HepG2 (cell line): ENCODE results near the gene SNED1. TPM values are rescaled to one million over a fixed set of nuclear protein-coding genes. Genes with fewer than 3 reads are reported as not detected.

Source experiments
- DR1 ChIP-seq: sonication (generic); formaldehyde crosslinking; IDR thresholded peaks from 2 replicates; pipeline ENCODE4 v1.8.0; 2021; ENCODE audit warnings: mild to moderate bottlenecking, missing genetic modification reagents, inconsistent platforms
- GTF3A ChIP-seq: sonication (generic); formaldehyde crosslinking; conservative IDR thresholded peaks from 2 replicates; pipeline ENCODE4 v1.4.0; 2020; ENCODE audit warnings: mild to moderate bottlenecking, missing genetic modification reagents
- PHF5A ChIP-seq: IDR thresholded peaks from one replicate; pipeline ENCODE4 v1.6.1; 2018; ENCODE audit warnings: low read depth, missing genetic modification reagents; ENCODE audit not compliant: unreplicated experiment
- RBAK ChIP-seq: sonication (generic); formaldehyde crosslinking; IDR thresholded peaks from 2 replicates; pipeline ENCODE4 v1.5.1; 2020; ENCODE audit warnings: mild to moderate bottlenecking, missing genetic modification reagents
- SALL1 ChIP-seq: sonication (generic); formaldehyde crosslinking; IDR thresholded peaks from 2 replicates; pipeline ENCODE4 v1.8.0; 2022; ENCODE audit warnings: mild to moderate bottlenecking, missing genetic modification reagents
- SOX5 ChIP-seq: IDR thresholded peaks from 2 replicates; pipeline ENCODE4 v1.6.1; 2016; ENCODE audit warnings: borderline replicate concordance
- TBX2 ChIP-seq: sonication (generic); formaldehyde crosslinking; IDR thresholded peaks from 2 replicates; pipeline ENCODE4 v1.5.0; 2020; ENCODE audit warnings: missing genetic modification reagents, mild to moderate bottlenecking, borderline replicate concordance
- U2AF2 ChIP-seq: fragments of 200-400 bp; formaldehyde crosslinking; IDR thresholded peaks from 2 replicates; pipeline ENCODE4 v1.6.1; 2017; ENCODE audit warnings: low read depth, mild to moderate bottlenecking, low read length
- ZMYM2 ChIP-seq: sonication (generic); formaldehyde crosslinking; IDR thresholded peaks from 2 replicates; pipeline ENCODE4 v1.8.0; 2022; ENCODE audit warnings: mild to moderate bottlenecking, missing genetic modification reagents
- ZNF256 ChIP-seq: sonication (generic); formaldehyde crosslinking; conservative IDR thresholded peaks from 2 replicates; pipeline ENCODE4 v1.4.0; 2020; ENCODE audit warnings: missing genetic modification reagents
- ZNF326 ChIP-seq: sonication (generic); formaldehyde crosslinking; IDR thresholded peaks from 2 replicates; pipeline ENCODE4 v1.4.0; 2020; ENCODE audit warnings: missing genetic modification reagents, borderline replicate concordance
- ZNF343 ChIP-seq: sonication (generic); formaldehyde crosslinking; IDR thresholded peaks from 2 replicates; pipeline ENCODE4 v1.4.0; 2020; ENCODE audit warnings: mild to moderate bottlenecking, missing genetic modification reagents
- ZNF629 ChIP-seq: sonication (generic); formaldehyde crosslinking; conservative IDR thresholded peaks from 2 replicates; pipeline ENCODE4 v1.5.0; 2020; ENCODE audit warnings: missing genetic modification reagents
- ZNF772 ChIP-seq: sonication (generic); formaldehyde crosslinking; IDR thresholded peaks from 2 replicates; pipeline ENCODE4 v1.5.0; 2020; ENCODE audit warnings: mild to moderate bottlenecking, missing genetic modification reagents
- polyA plus RNA-seq, 8 experiments: library from polyadenylated mRNA; depleted of rRNA in 3 of 8; stranded (reverse) in 7 of 8; unstranded in 1 of 8; fragments of >200 nt; fragmentation: Illumina TruSeq in 4 of 8; extraction: Trizol in 4 of 8; gene quantifications; 2 replicates each; pipeline versions ENCODE4 v1.2.1 to v1.2.3, GENCODE V29; 2011 to 2016; ENCODE audit warnings: low read depth in 4 of 8, missing spikeins in 1 of 8, mixed read lengths in 1 of 8; ENCODE audit not compliant: insufficient read depth in 1 of 8
- total RNA-seq, 5 experiments: library from RNA; depleted of rRNA; stranded (reverse); fragments of >200 nt; fragmentation: Illumina TruSeq; extraction: Trizol; gene quantifications; 2 replicates each; pipeline ENCODE4 v1.2.3, GENCODE V29; 2016; ENCODE audit warnings: low read depth in 1 of 5
- TF ChIP-seq, protein P1 (sequence below): IDR thresholded peaks from 2 replicates; pipeline ENCODE4 v1.6.1; 2016; ENCODE audit warnings: mild to moderate bottlenecking
- TF ChIP-seq, protein P2 (sequence below): sonication (generic); formaldehyde crosslinking; IDR thresholded peaks from 2 replicates; pipeline ENCODE4 v1.5.0; 2020; ENCODE audit warnings: mild to moderate bottlenecking, missing genetic modification reagents
- TF ChIP-seq, protein P3 (sequence below): sonication (generic); formaldehyde crosslinking; IDR thresholded peaks from 2 replicates; pipeline ENCODE4 v1.4.0; 2020; ENCODE audit warnings: missing genetic modification reagents
- TF ChIP-seq, protein P4 (sequence below), 2 experiments: IDR thresholded peaks; 2 replicates each; pipeline ENCODE4 v1.6.1; 2011 to 2012; ENCODE audit warnings: low read length in 2 of 2, borderline replicate concordance in 1 of 2, low read depth in 1 of 2, mild to moderate bottlenecking in 1 of 2, moderate library complexity in 1 of 2

The SNED1 gene
- total and polyA plus RNA-seq, 2 of the 13 experiments (the other 11 are each of a cell fraction or from before 2014, with no cell fraction given) = 0.15 to 0.65 TPM

DNA sequence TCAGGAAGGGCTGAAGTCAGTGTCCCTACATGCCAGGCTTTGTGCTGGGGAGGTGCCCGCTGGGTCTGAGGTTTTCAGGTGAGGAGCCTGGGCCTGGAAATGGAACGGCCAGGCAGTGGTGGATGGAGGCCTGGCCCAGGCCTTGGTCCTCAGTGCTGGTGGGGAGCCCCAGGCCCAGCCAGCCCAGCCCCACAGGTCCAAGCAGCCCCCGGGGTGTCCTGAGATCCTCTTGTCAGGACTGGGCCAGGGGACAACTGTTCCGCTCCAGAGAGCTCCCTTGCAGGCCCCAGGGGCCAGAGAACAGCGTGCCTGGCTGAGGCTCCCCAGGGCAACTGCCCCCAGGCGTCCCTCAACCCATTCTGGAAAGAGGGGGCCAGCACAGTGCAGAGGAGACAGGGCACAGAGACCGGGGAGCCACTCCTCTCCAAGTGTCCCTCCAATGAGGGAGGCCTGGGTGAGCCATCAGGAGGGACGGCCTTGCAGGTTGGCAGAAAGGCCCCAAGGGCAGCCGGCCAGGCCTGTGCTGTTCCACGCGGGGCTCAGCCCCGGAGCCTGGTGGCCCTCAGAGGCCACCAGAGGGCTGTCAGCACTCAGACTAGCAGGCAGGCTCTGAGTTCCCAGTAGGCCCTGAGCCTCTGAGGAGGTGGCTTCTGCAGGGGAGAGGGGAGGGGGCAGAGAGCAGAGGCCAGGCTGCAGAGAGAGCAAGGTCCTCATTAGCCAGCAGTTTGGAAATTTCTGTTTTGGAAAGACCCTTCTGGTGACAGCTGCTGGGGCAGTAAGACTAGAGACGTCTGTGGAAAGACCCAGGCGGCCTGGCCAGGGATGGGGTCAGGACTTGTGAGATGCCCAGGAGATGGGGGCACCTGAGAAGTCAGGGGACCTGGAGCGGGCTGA is 29.4 kb upstream of the SNED1 start (continued):
- TF ChIP-seq, protein P1, sequence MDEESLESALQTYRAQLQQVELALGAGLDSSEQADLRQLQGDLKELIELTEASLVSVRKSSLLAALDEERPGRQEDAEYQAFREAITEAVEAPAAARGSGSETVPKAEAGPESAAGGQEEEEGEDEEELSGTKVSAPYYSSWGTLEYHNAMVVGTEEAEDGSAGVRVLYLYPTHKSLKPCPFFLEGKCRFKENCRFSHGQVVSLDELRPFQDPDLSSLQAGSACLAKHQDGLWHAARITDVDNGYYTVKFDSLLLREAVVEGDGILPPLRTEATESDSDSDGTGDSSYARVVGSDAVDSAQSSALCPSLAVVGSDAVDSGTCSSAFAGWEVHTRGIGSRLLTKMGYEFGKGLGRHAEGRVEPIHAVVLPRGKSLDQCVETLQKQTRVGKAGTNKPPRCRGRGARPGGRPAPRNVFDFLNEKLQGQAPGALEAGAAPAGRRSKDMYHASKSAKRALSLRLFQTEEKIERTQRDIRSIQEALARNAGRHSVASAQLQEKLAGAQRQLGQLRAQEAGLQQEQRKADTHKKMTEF (CRISPR knock-in tag) = peak; percentile 57; the same call in 1 of the 2 replicates
- no peak for TF ChIP-seq PHF5A
- TF ChIP-seq ZNF343 (CRISPR knock-in tag) = peak; percentile 50; the same call in 1 of the 2 replicates
- no peak for TF ChIP-seq ZNF256 (CRISPR knock-in tag)
- peak; percentile 47; the same call in 1 of the 2 replicates for TF ChIP-seq RBAK (CRISPR knock-in tag)
- TF ChIP-seq, protein P2, sequence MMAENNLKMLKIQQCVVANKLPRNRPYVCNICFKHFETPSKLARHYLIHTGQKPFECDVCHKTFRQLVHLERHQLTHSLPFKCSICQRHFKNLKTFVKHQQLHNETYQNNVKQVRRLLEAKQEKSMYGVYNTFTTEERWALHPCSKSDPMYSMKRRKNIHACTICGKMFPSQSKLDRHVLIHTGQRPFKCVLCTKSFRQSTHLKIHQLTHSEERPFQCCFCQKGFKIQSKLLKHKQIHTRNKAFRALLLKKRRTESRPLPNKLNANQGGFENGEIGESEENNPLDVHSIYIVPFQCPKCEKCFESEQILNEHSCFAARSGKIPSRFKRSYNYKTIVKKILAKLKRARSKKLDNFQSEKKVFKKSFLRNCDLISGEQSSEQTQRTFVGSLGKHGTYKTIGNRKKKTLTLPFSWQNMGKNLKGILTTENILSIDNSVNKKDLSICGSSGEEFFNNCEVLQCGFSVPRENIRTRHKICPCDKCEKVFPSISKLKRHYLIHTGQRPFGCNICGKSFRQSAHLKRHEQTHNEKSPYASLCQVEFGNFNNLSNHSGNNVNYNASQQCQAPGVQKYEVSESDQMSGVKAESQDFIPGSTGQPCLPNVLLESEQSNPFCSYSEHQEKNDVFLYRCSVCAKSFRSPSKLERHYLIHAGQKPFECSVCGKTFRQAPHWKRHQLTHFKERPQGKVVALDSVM (CRISPR knock-in tag) = peak; percentile 71
- TF ChIP-seq, protein P3, sequence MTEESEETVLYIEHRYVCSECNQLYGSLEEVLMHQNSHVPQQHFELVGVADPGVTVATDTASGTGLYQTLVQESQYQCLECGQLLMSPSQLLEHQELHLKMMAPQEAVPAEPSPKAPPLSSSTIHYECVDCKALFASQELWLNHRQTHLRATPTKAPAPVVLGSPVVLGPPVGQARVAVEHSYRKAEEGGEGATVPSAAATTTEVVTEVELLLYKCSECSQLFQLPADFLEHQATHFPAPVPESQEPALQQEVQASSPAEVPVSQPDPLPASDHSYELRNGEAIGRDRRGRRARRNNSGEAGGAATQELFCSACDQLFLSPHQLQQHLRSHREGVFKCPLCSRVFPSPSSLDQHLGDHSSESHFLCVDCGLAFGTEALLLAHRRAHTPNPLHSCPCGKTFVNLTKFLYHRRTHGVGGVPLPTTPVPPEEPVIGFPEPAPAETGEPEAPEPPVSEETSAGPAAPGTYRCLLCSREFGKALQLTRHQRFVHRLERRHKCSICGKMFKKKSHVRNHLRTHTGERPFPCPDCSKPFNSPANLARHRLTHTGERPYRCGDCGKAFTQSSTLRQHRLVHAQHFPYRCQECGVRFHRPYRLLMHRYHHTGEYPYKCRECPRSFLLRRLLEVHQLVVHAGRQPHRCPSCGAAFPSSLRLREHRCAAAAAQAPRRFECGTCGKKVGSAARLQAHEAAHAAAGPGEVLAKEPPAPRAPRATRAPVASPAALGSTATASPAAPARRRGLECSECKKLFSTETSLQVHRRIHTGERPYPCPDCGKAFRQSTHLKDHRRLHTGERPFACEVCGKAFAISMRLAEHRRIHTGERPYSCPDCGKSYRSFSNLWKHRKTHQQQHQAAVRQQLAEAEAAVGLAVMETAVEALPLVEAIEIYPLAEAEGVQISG = 0 out of 2 replicates have a peak, but pooled peaks have one; percentile 19
- TF ChIP-seq ZNF772 = peak; percentile 60; the same call in 1 of the 2 replicates
- TF ChIP-seq SALL1 (CRISPR knock-in tag) = peak; percentile 73
- TF ChIP-seq ZNF326 (CRISPR knock-in tag) = no peak
- no peak for TF ChIP-seq U2AF2
- TF ChIP-seq GTF3A (CRISPR knock-in tag) = peak; percentile 36; the same call in 1 of the 2 replicates
- peak; percentile 43; the same call in 1 of the 2 replicates for TF ChIP-seq ZMYM2 (CRISPR knock-in tag)
- peak; percentile 28; the same call in 1 of the 2 replicates for TF ChIP-seq ZNF629
- TF ChIP-seq DR1 (CRISPR knock-in tag) = 0 out of 2 replicates have a peak, but pooled peaks have one; percentile 24
- no peak; the same call in 1 of the 2 replicates for TF ChIP-seq SOX5
- TF ChIP-seq, protein P4, sequence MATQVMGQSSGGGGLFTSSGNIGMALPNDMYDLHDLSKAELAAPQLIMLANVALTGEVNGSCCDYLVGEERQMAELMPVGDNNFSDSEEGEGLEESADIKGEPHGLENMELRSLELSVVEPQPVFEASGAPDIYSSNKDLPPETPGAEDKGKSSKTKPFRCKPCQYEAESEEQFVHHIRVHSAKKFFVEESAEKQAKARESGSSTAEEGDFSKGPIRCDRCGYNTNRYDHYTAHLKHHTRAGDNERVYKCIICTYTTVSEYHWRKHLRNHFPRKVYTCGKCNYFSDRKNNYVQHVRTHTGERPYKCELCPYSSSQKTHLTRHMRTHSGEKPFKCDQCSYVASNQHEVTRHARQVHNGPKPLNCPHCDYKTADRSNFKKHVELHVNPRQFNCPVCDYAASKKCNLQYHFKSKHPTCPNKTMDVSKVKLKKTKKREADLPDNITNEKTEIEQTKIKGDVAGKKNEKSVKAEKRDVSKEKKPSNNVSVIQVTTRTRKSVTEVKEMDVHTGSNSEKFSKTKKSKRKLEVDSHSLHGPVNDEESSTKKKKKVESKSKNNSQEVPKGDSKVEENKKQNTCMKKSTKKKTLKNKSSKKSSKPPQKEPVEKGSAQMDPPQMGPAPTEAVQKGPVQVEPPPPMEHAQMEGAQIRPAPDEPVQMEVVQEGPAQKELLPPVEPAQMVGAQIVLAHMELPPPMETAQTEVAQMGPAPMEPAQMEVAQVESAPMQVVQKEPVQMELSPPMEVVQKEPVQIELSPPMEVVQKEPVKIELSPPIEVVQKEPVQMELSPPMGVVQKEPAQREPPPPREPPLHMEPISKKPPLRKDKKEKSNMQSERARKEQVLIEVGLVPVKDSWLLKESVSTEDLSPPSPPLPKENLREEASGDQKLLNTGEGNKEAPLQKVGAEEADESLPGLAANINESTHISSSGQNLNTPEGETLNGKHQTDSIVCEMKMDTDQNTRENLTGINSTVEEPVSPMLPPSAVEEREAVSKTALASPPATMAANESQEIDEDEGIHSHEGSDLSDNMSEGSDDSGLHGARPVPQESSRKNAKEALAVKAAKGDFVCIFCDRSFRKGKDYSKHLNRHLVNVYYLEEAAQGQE (IDR thresholded peaks at IDR 0.05; ENCODE audit: borderline replicate concordance in 1 of 2, low read depth in 1 of 2, low read length in 2 of 2) = no peak
- TF ChIP-seq TBX2 (CRISPR knock-in tag) = peak; percentile 40
